T-cell (primary cell): ENCODE results near the gene IER5L. TPM values are rescaled to one million over a fixed set of nuclear protein-coding genes. Genes with fewer than 3 reads are reported as not detected.

Source experiments
- ATAC-seq, 4 experiments: fragments of 200-7000 bp in 3 of 4; fragments of 150-1000 bp in 1 of 4; cut with Tn5 transposase; replicated peaks in 1 of 4; 1 replicate in 3 of 4; 2 replicates in 1 of 4; pipeline ENCODE4 v1.10.0; 2021; ENCODE audit warnings: moderate library complexity in 3 of 4, mild to moderate bottlenecking in 2 of 4, moderate number of reproducible peaks in 1 of 4
- CTCF ChIA-PET, 2 donors: fragments of 300-600 bp; sonication (Branson Sonifier 250); formaldehyde crosslinking; loops; one replicate each; lab custom pipeline; 2022; ENCODE audit warnings: antibody characterized with exemption in 2 of 2; lab: Charles Lee
- POLR2A ChIA-PET, 2 donors: fragments of 300-600 bp; sonication (Branson Sonifier 250); formaldehyde crosslinking; loops; one replicate each; lab custom pipeline; 2022; ENCODE audit warnings: antibody characterized with exemption in 2 of 2; lab: Charles Lee
- DNase-seq, 35 experiments: peaks; one replicate each; pipeline versions ENCODE4 v3.0.0 to v3.0.0-alpha.2; 2013 to 2023
- H3K27ac ChIP-seq: one replicate; pipeline ENCODE4 v1.5.1; 2013; ENCODE audit warnings: low read length
- H3K27me3 ChIP-seq, 2 experiments: replicated peaks in 1 of 2; 1 replicate in 1 of 2; 2 replicates in 1 of 2; pipeline versions ENCODE4 v1.6.1 to v1.7.0; 2013; ENCODE audit warnings: low read length in 1 of 2, mixed read lengths in 1 of 2; ENCODE audit not compliant: control insufficient read depth in 2 of 2, insufficient read depth in 2 of 2; ENCODE audit errors: extremely low read depth in 1 of 2
- H3K36me3 ChIP-seq, 2 donors: 1 replicate in 1 of 2; 2 replicates in 1 of 2; pipeline versions ENCODE4 v1.6.1 to v1.7.0; 2013; ENCODE audit warnings: low read length in 1 of 2; ENCODE audit not compliant: control insufficient read depth in 2 of 2, insufficient read depth in 1 of 2; ENCODE audit errors: extremely low read depth in 1 of 2
- H3K4me1 ChIP-seq, 2 experiments: 1 replicate in 1 of 2; 2 replicates in 1 of 2; pipeline versions ENCODE4 v1.6.1 to v1.7.0; 2013; ENCODE audit warnings: low read length in 2 of 2, mixed read lengths in 1 of 2; ENCODE audit not compliant: insufficient read depth in 2 of 2, control insufficient read depth in 1 of 2; ENCODE audit errors: extremely low read depth in 1 of 2
- H3K4me3 ChIP-seq, 2 donors: 1 replicate in 1 of 2; 2 replicates in 1 of 2; pipeline versions ENCODE4 v1.5.1 to v1.7.0; 2013; ENCODE audit warnings: mild to moderate bottlenecking in 2 of 2, low read length in 1 of 2, moderate library complexity in 1 of 2; ENCODE audit not compliant: control insufficient read depth in 1 of 2; ENCODE audit errors: extremely low read depth in 1 of 2
- H3K9me3 ChIP-seq: 2 replicates; pipeline ENCODE4 v1.7.0; 2013
- H3K27ac Mint-ChIP-seq, 2 donors: one replicate each; pipeline ENCODE4 v1.8.0; 2020 to 2021; ENCODE audit warnings: mild to moderate bottlenecking in 2 of 2, mixed read lengths in 2 of 2
- H3K27me3 Mint-ChIP-seq, 2 donors: one replicate each; pipeline ENCODE4 v1.8.0; 2021 to 2022; ENCODE audit warnings: mixed read lengths in 2 of 2
- H3K36me3 Mint-ChIP-seq: one replicate; pipeline ENCODE4 v1.8.0; 2021; ENCODE audit warnings: mixed read lengths
- H3K4me1 Mint-ChIP-seq, 3 donors: one replicate each; pipeline ENCODE4 v1.8.0; 2020 to 2022; ENCODE audit warnings: mixed read lengths in 3 of 3, mild to moderate bottlenecking in 1 of 3
- H3K4me3 Mint-ChIP-seq, 3 donors: one replicate each; pipeline ENCODE4 v1.8.0; 2020 to 2022; ENCODE audit warnings: mild to moderate bottlenecking in 3 of 3, mixed read lengths in 3 of 3, moderate library complexity in 3 of 3
- H3K9me3 Mint-ChIP-seq, 3 donors: one replicate each; pipeline ENCODE4 v1.8.0; 2020 to 2022; ENCODE audit warnings: mixed read lengths in 3 of 3
- WGBS: methylation state at CpG from one replicate; pipeline ENCODE4 v1.1.5; 2013; ENCODE audit warnings: missing lambda C conversion rate; ENCODE audit not compliant: insufficient coverage; 5-methylcytosine and 5-hydroxymethylcytosine counted together
- total RNA-seq, 35 experiments: library from RNA in 6 of 35; stranded (reverse) in 6 of 35; fragments of 120-200 nt in 1 of 35; gene quantifications; one replicate each; pipeline versions ENCODE4 v1.2.1 to v1.2.4 and lab custom pipeline; 2013 to 2026

Gene IER5L
- total RNA-seq, 5 donors from 2014 or later (not counting 1 experiment from before 2014, with no cell fraction given): 1.3 to 7.7 (median 6.7) TPM

DNA sequence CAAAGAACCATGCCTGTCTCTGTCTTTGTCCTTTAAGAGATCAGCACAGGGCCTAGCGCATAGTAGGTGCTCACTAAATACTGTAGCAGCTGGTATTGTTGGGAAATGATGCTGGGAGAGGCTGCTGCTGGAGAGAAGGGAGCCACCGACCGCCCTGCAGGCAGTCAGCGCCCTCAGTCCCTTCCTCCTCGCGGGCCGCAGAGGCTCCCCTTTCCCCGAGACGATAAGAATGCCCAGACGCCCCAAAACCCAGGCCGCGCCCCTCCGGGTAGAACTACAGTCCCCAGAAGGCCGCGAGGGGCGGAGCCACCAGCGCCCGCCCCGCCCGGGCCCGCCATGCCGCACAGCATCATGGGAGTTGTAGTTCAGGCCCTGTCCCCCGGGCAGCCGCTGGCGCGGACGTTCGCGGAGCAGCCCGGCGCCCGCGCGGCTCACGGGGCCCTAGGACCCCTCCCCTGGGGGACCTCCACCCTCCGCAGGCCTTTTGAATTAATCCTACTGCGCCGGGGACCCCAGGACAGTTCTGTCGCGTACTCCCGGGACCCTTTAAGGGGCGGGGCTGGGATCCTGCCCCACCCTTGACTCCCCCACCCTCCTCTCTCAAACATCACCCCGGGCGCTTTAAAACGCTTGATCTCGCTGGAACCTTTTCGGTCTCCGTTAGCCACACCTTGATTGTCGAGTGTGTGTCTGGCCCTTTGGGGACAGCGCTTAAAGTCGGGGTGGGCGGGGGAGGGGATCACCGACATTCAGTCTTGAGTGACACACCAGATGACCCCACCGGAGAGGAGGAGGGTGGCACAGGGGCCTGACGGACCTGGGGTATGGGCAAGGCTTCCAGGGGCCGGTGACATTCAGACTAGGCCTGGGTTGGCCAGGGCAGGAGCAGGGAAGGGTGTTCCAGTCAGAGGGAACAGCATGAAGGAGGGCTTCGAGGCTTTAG, 24.8 kb upstream of the IER5L start:
- 9% methylated on average over 51 of the region's 57 CpGs for WGBS
- no peaks in the 10 kb centered on the region for H3K9me3 Mint-ChIP-seq
- H3K4me1 ChIP-seq: peaks cover 15 to 35% of the 10 kb centered on the region in 2 experiments
- H3K27ac ChIP-seq: peak overlapping the region; percentile 54
- ATAC-seq (peak; percentile 93 to 97 (median 94)), DNase-seq (peak; percentile 72 to 95 (median 86))
- H3K4me1 Mint-ChIP-seq: peaks cover 19 to 26% (median 24%) of the 10 kb centered on the region in 3 donors
- H3K9me3 ChIP-seq: no peaks in the 10 kb centered on the region
- H3K27me3 Mint-ChIP-seq: peaks cover 0 to 9% of the 10 kb centered on the region in 2 donors
- peak overlapping the region; percentile 57 to 72 for H3K4me3 ChIP-seq
- H3K27me3 ChIP-seq: peaks cover 0 to 14% of the 10 kb centered on the region in 2 experiments
- POLR2A ChIA-PET: no interaction called here
- CTCF ChIA-PET: no interaction called here
- no peaks in the 10 kb centered on the region for H3K36me3 ChIP-seq
- H3K36me3 Mint-ChIP-seq: no peaks in the 10 kb centered on the region
- H3K4me3 Mint-ChIP-seq: peak overlapping the region; percentile 64 to 70 (median 69)
- peak overlapping the region in 1 of 2 donors; percentile 68 for H3K27ac Mint-ChIP-seq

DNA sequence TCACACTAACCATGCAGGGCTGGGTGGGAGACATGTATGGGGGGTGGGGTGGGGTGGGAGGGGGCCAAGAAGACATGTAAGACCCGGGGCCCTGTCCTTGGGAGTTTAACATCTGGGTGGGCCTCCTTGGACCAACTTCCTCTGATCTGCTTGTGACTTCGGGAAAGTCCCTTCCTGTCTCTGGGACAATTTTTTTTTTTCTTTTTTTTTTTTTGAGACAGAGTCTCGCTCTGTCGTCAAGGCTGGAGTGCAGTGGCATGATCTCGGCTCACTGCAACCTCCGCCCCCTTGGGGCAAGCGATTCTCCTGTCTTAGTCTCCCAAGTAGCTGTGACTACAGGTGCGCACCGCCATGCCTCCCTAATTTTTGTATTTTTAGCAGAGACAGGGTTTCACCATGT, 23.8 kb upstream of the IER5L start:
- Mint-ChIP-seq H3K27me3 (peaks cover 0 to 10% of the 10 kb centered on the region in 2 donors), H3K4me3 (no peak overlapping the region), H3K36me3 (no peaks in the 10 kb centered on the region), H3K9me3 (no peaks in the 10 kb centered on the region), H3K4me1 (peaks cover 9 to 16% (median 15%) of the 10 kb centered on the region in 3 donors), H3K27ac (no peak overlapping the region)
- Histone ChIP-seq H3K9me3 (no peaks in the 10 kb centered on the region), H3K4me3 (no peak overlapping the region), H3K27me3 (peaks cover 0 to 19% of the 10 kb centered on the region in 2 experiments), H3K27ac (no peak overlapping the region), H3K36me3 (no peaks in the 10 kb centered on the region), H3K4me1 (peaks cover 6 to 25% of the 10 kb centered on the region in 2 experiments)
- POLR2A ChIA-PET: interaction anchor here in 1 of 2 donors (0.7 kb wide), 1 partner anchor 10 kb away, joined by 4 read pairs; no protein-coding TSS in a partner anchor
- WGBS: 100% methylated on average over 2 of the region's 9 CpGs
- no peak for DNase-seq
- no peak for ATAC-seq
- CTCF ChIA-PET: no interaction called here

DNA sequence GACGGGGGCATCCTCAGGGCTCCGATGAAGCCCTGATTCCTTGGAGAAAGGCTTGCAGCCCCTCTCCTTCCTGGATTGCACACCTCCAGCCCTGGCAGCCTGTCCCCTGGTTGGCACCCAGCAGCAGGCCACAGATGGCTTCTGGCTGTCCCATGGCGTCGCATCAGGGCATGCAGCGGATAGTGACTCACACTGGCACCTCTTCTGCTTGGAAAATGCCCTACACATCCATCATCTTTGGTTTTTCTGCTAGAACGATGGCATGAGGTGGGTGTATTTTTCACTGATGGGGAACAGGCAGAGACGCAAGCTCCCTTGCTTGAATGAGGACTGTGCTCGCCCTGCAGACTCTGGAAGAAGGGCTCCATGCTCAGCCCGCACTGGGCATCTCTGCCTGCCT, 23.2 kb upstream of the IER5L start:
- Mint-ChIP-seq H3K9me3 (no peaks in the 10 kb centered on the region), H3K27ac (no peak overlapping the region), H3K4me3 (no peak overlapping the region), H3K4me1 (peaks cover 3 to 11% (median 10%) of the 10 kb centered on the region in 3 donors), H3K36me3 (no peaks in the 10 kb centered on the region), H3K27me3 (peaks cover 0 to 14% of the 10 kb centered on the region in 2 donors)
- no peak overlapping the region for H3K4me3 ChIP-seq
- H3K9me3 ChIP-seq: no peaks in the 10 kb centered on the region
- DNase-seq (no peak), ATAC-seq (no peak)
- 83% methylated on average over 2 of the region's 9 CpGs for WGBS
- peaks cover 1 to 19% of the 10 kb centered on the region in 2 experiments for H3K4me1 ChIP-seq
- CTCF ChIA-PET: no interaction called here
- POLR2A ChIA-PET: interaction anchor here in 1 of 2 donors (0.7 kb wide), 1 partner anchor 11 kb away, joined by 4 read pairs; no protein-coding TSS in a partner anchor
- H3K36me3 ChIP-seq: no peaks in the 10 kb centered on the region
- no peak overlapping the region for H3K27ac ChIP-seq
- H3K27me3 ChIP-seq: peaks cover 0 to 20% of the 10 kb centered on the region in 2 experiments

DNA sequence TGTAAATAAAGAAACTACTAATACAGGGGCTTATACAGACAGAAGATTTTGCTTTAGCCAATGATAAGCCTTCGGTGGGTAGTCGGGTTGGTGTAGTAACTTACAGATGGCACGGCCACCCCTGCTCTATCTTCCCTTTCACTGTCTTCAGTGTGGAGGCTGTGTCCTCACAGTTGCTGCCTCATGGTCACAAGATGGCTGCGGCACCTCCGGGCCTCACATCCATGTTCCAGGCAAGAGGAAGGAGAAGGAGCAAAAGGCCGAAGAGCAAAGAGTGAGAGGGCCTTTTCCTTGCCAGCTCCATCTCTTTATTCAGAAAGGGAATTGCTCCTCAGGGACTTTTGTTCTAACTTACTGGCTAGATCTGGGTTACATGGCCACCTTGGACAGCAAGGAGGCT, 22.2 kb upstream of the IER5L start:
- no peaks in the 10 kb centered on the region for H3K9me3 Mint-ChIP-seq
- ChIA-PET POLR2A (no interaction called here), CTCF (no interaction called here)
- Histone ChIP-seq H3K4me1 (peaks cover 0 to 13% of the 10 kb centered on the region in 2 experiments), H3K4me3 (no peak overlapping the region), H3K27ac (no peak overlapping the region), H3K36me3 (no peaks in the 10 kb centered on the region), H3K27me3 (peaks cover 0 to 29% of the 10 kb centered on the region in 2 experiments), H3K9me3 (no peaks in the 10 kb centered on the region)
- no peak for DNase-seq
- no peak overlapping the region for H3K27ac Mint-ChIP-seq
- no CpG with 5 or more reads among the region's 6 CpGs for WGBS
- ATAC-seq: no peak
- H3K4me3 Mint-ChIP-seq: no peak overlapping the region
- no peaks in the 10 kb centered on the region for H3K36me3 Mint-ChIP-seq
- H3K27me3 Mint-ChIP-seq: peaks cover 0 to 19% of the 10 kb centered on the region in 2 donors
- H3K4me1 Mint-ChIP-seq: peaks cover 3 to 11% (median 9%) of the 10 kb centered on the region in 3 donors

DNA sequence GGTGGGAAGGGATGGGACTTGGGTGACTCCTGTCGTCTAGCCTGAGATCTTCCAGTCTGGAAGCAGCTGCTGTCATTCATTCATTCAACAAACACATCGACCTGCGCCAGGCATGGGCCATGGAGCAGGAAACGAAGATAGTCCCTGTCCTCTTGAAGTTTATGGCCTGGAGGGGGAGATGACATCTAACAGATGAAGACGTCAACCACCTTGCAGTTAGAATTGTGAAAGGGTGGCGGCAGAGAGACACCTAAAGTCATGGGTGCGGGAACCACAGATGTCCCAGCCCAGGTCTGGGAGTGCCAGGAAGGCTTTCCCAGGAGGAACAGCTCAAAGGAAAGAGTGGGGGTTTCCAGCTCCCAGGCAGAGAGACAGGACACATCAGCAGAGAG, 21.0 kb upstream of the IER5L start:
- ChIA-PET POLR2A (no interaction called here), CTCF (no interaction called here)
- H3K4me3 ChIP-seq: no peak overlapping the region

DNA sequence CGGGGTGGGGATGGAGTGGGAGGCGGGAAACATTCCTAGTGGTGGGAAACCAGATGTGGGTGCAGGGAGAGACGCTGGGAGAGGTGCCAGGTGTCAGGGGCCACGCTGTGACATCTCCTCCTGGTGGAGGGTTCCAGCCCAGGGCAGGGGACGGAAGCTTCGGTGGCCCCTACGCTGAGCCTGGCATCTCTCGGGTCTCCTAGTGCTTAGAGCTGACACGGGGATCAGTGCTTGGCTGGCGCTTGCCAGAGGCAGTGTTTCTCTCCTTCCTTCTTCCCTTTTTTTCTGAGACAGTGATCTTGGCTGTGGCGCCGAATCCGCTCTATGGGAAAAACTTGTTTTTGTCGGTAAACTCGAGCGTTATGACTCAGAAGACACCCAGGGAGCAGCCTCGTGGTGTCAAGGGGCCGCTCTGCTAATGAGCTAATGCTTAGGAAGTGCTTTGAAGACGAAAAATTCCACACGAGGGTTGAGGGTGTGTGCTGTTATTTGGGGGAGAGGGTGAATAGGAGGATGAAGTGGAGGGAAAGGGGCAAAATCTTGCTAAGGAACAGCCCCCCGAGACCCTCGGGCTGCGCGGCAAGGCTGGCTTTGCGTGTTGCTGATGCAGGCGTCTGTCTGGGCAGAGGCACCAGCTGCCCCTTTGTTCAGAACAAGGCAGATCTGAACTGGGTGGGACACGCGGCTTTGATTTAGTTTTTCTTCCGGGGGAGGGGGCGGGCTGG, 20.4 kb upstream of the IER5L start:
- Histone ChIP-seq H3K4me3 (no peak overlapping the region), H3K27me3 (peaks cover 0 to 42% of the 10 kb centered on the region in 2 experiments), H3K27ac (no peak overlapping the region), H3K4me1 (peaks cover 0 to 11% of the 10 kb centered on the region in 2 experiments), H3K36me3 (no peaks in the 10 kb centered on the region), H3K9me3 (no peaks in the 10 kb centered on the region)
- WGBS: 49% methylated on average over 15 of the region's 30 CpGs
- DNase-seq: no peak
- Mint-ChIP-seq H3K27me3 (peaks cover 7 to 27% of the 10 kb centered on the region in 2 donors), H3K4me3 (no peak overlapping the region), H3K4me1 (peaks cover 3 to 11% (median 9%) of the 10 kb centered on the region in 3 donors), H3K36me3 (no peaks in the 10 kb centered on the region), H3K27ac (no peak overlapping the region), H3K9me3 (no peaks in the 10 kb centered on the region)
- ChIA-PET CTCF (no interaction called here), POLR2A (no interaction called here)
- no peak for ATAC-seq

More for the DNA sequence above, 21.0 kb upstream of the IER5L start:
- no peaks in the 10 kb centered on the region for H3K9me3 Mint-ChIP-seq
- H3K36me3 Mint-ChIP-seq: no peaks in the 10 kb centered on the region
- H3K27ac Mint-ChIP-seq: peak overlapping the region; percentile 23 to 67
- no peak overlapping the region for H3K4me3 Mint-ChIP-seq
- 71% methylated on average over 4 of the region's 7 CpGs for WGBS
- no peak for ATAC-seq
- Histone ChIP-seq H3K27me3 (peaks cover 0 to 38% of the 10 kb centered on the region in 2 experiments), H3K9me3 (no peaks in the 10 kb centered on the region), H3K36me3 (no peaks in the 10 kb centered on the region), H3K4me1 (peaks cover 0 to 13% of the 10 kb centered on the region in 2 experiments), H3K27ac (no peak overlapping the region)
- DNase-seq: no peak
- H3K27me3 Mint-ChIP-seq: peaks cover 7 to 26% of the 10 kb centered on the region in 2 donors
- peaks cover 3 to 11% (median 9%) of the 10 kb centered on the region in 3 donors for H3K4me1 Mint-ChIP-seq
